ENCODE measurements around the gene CTRL. TPM values are rescaled to one million over a fixed set of nuclear protein-coding genes. Genes with fewer than 3 reads are reported as not detected.
A peak's percentile ranks its signal among the peaks of the same experiment; 100 is the strongest.

Gene CTRL
- total and polyA plus RNA-seq, 12 donors = 0.09 to 4.6 (median 1.2) TPM; not detected in 1

DNA sequence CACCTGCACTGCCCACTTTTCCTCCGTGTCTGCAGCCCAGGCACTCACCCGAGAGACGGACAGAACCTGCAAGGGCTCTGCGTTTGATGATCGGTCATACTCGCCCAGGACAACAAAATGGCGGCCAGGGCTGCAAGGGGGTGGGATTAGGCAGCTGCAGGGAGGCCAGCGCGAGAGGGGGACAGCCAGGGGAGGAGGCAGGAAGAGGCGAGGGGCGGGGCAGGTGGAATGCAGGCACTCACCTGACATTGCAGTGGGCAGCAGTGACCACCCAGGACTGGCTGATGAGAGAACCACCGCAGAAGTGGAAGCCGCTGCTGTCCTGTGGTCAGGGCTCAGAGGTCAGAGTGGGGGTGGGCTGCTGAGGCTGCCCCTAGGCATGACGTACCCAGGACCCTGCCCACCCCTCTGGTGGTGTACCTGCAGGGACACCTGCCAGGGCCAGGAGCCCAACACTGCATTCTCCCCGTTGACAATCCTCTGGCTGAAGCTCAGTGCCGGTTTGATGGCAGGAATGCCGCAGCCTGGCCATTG is 917 bp downstream of the CTRL start:
- intact Hi-C loops (cut with DNase I) = no loop called here
- TF ChIP-seq, protein P1, sequence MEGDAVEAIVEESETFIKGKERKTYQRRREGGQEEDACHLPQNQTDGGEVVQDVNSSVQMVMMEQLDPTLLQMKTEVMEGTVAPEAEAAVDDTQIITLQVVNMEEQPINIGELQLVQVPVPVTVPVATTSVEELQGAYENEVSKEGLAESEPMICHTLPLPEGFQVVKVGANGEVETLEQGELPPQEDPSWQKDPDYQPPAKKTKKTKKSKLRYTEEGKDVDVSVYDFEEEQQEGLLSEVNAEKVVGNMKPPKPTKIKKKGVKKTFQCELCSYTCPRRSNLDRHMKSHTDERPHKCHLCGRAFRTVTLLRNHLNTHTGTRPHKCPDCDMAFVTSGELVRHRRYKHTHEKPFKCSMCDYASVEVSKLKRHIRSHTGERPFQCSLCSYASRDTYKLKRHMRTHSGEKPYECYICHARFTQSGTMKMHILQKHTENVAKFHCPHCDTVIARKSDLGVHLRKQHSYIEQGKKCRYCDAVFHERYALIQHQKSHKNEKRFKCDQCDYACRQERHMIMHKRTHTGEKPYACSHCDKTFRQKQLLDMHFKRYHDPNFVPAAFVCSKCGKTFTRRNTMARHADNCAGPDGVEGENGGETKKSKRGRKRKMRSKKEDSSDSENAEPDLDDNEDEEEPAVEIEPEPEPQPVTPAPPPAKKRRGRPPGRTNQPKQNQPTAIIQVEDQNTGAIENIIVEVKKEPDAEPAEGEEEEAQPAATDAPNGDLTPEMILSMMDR (IDR thresholded peaks at IDR 0.05) = no peak
- no peak for TF ChIP-seq POLR2A (IDR thresholded peaks at IDR 0.05)
- H3K27ac ChIP-seq = no peak overlapping the region
- H3K36me3 ChIP-seq (replicated peaks in 1 of 2) = peaks cover 0 to 24% of the 10 kb centered on the region in 2 donors
- H3K4me3 ChIP-seq = no peak overlapping the region
- H3K27me3 ChIP-seq = no peaks in the 10 kb centered on the region
- no peak for DNase-seq
- H3K4me1 ChIP-seq (replicated peaks in 1 of 2) = peaks cover 8 to 19% of the 10 kb centered on the region in 2 donors
- no peaks in the 10 kb centered on the region for H3K9me3 ChIP-seq (replicated peaks in 1 of 3)
- WGBS, 4 donors = 87 to 94% (median 93%) methylated on average over 15 to 17 of the region's 17 CpGs

DNA sequence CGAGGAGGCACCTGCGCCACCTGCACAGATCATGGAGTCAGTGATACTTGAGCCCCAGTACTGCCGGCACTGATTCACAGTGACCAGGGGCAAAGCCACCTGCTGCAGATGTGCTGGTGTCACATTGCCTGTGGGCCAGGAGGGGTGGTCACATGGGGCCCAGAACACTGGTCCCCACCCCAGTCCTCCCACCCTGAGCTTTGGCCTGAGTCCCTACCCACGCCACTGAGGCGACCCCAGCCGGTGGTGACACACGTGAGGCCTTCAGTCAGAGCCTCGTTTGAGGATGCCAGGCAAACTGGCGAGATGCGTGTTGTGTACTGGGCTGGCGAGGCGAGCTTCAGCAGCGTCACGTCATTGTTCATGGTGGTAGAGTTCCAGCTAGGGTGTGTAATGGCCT is 1.5 kb downstream of the CTRL start:
- no peaks in the 10 kb centered on the region for H3K9me3 ChIP-seq (replicated peaks in 1 of 3)
- no peak for DNase-seq
- peaks cover 0 to 24% of the 10 kb centered on the region in 2 donors for H3K36me3 ChIP-seq (replicated peaks in 1 of 2)
- peaks cover 6 to 15% of the 10 kb centered on the region in 2 donors for H3K4me1 ChIP-seq (replicated peaks in 1 of 2)
- intact Hi-C loops (cut with DNase I) = no loop called here
- no peak overlapping the region for H3K27ac ChIP-seq
- H3K4me3 ChIP-seq = no peak overlapping the region
- H3K27me3 ChIP-seq = no peaks in the 10 kb centered on the region
- TF ChIP-seq, protein P1 (IDR thresholded peaks at IDR 0.05) = no peak
- TF ChIP-seq POLR2A (IDR thresholded peaks at IDR 0.05) = no peak
- 89 to 94% (median 92%) methylated on average over 5 to 14 of the region's 14 CpGs for WGBS, 4 donors

DNA sequence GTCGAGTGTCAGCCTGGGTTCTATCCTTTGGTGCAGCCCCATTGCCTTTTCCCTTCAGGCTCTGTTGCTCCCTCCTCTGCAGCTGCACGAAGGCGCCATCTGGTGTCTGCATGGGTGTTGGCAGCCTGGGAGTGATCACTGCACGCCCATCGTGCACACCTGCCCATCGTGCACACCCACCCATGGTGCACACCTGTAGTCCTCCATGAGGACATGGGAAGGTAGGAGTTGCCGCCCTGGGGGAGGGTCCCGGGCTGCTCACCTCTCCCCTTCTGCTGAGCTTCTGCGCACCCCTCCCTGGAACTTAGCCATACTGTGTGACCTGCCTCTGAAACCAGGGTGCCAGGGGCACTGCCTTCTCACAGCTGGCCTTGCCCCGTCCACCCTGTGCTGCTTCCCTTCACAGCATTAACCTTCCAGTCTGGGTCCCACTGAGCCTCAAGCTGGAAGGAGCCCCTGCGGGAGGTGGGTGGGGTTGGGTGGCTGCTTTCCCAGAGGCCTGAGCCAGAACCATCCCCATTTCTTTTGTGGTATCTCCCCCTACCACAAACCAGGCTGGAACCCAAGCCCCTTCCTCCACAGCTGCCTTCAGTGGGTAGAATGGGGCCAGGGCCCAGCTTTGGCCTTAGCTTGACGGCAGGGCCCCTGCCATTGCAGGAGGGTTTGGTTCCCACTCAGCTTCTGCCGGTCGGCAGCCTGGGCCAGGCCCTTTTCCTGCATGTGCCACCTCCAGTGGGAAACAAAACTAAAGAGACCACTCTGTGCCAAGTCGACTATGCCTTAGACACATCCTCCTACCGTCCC is 2.9 kb downstream of the CTRL start:
- peaks cover 0 to 8% of the 10 kb centered on the region in 2 donors for H3K4me1 ChIP-seq (replicated peaks in 1 of 2)
- TF ChIP-seq, protein P1 (IDR thresholded peaks at IDR 0.05) = peak; percentile 71 to 95 (median 88)
- TF ChIP-seq POLR2A (IDR thresholded peaks at IDR 0.05) = no peak
- intact Hi-C loops (cut with DNase I) = loop anchor here (5.0 to 10.0 kb wide), 4 partner anchors 46 to 256 kb away; partner anchors contain the start of gene NRN1L (in 2 of the 2)
- H3K4me3 ChIP-seq = no peak overlapping the region
- H3K9me3 ChIP-seq (replicated peaks in 1 of 3) = no peaks in the 10 kb centered on the region
- DNase-seq = peak; percentile 71 to 84 (median 76)
- no peaks in the 10 kb centered on the region for H3K27me3 ChIP-seq
- 47 to 84% (median 50%) methylated on average over 7 to 16 of the region's 16 CpGs for WGBS, 4 donors
- no peak overlapping the region for H3K27ac ChIP-seq
- H3K36me3 ChIP-seq (replicated peaks in 1 of 2) = peaks cover 0 to 16% of the 10 kb centered on the region in 2 donors

DNA sequence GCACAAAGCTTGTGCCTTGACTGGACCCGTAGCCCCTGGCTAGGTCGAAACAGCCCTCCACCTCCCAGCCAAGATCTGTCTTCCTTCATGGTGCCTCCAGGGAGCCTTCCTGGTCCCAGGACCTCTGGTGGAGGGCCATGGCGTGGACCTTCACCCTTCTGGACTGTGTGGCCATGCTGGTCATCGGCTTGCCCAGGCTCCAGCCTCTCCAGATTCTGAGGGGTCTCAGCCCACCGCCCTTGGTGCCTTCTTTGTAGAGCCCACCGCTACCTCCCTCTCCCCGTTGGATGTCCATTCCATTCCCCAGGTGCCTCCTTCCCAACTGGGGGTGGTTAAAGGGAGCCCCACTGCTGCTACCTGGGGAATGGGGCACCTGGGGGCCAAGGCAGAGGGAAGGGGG is 3.5 kb downstream of the CTRL start:
- WGBS, 4 donors = 50 to 82% (median 70%) methylated on average over 2 to 7 of the region's 7 CpGs
- DNase-seq = no peak
- Histone ChIP-seq H3K4me3 (no peak overlapping the region), H3K9me3 (replicated peaks in 1 of 3) (no peaks in the 10 kb centered on the region), H3K27me3 (no peaks in the 10 kb centered on the region), H3K4me1 (replicated peaks in 1 of 2) (peaks cover 0 to 8% of the 10 kb centered on the region in 2 donors), H3K36me3 (replicated peaks in 1 of 2) (peaks cover 0 to 13% of the 10 kb centered on the region in 2 donors), H3K27ac (no peak overlapping the region)
- no peak for TF ChIP-seq POLR2A (IDR thresholded peaks at IDR 0.05)
- TF ChIP-seq, protein P1 (IDR thresholded peaks at IDR 0.05) = no peak
- intact Hi-C loops (cut with DNase I) = loop anchor here (5.0 to 10.0 kb wide), 4 partner anchors 46 to 256 kb away; partner anchors contain the start of gene NRN1L (in 2 of the 2)

Data from adrenal gland (tissue), 12 donors.